K562 (cell line): Measurements from ENCODE around the gene ADD3.

ENCODE experiments used
- DACH1 ChIP-seq: fragments of 450-650 bp; IDR thresholded peaks from 2 replicates; pipeline ENCODE4 v1.6.1; 2018; ENCODE audit not compliant: partially characterized antibody
- TAF7 ChIP-seq: fragments of 450-650 bp; IDR thresholded peaks from 2 replicates; pipeline ENCODE4 v1.6.1; 2016; ENCODE audit warnings: missing genetic modification characterization, missing compliant biosample characterization
- TBL1XR1 ChIP-seq, 2 experiments: IDR thresholded peaks; 2 replicates each; pipeline ENCODE4 v1.6.1; 2012; ENCODE audit warnings: improper control_type of control experiment in 2 of 2, low read length in 2 of 2, mild to moderate bottlenecking in 1 of 2
- ZNF175 ChIP-seq: fragments of 200-800 bp; sonication (Bioruptor generic); IDR thresholded peaks from 2 replicates; pipeline ENCODE4 v1.6.1; 2016; ENCODE audit warnings: low read depth, mild to moderate bottlenecking, missing genetic modification characterization, missing compliant biosample characterization
- ZNF707 ChIP-seq: fragments of 250-450 bp; sonication (Bioruptor Pico); conservative IDR thresholded peaks from 2 replicates; pipeline ENCODE4 v1.8.0; 2022; ENCODE audit warnings: inconsistent platforms, mild to moderate bottlenecking, moderate library complexity
- TF ChIP-seq, protein P1 (sequence below): fragments of 450-650 bp; IDR thresholded peaks from 2 replicates; pipeline ENCODE4 v1.6.1; 2016; ENCODE audit warnings: low read depth
- TF ChIP-seq, protein P2 (sequence below), 2 experiments: fragments of 450-650 bp; formaldehyde crosslinking in 1 of 2; IDR thresholded peaks; 2 replicates each; pipeline versions ENCODE4 v1.4.0 to v1.6.1; 2014 to 2020; ENCODE audit warnings: mild to moderate bottlenecking in 2 of 2, borderline replicate concordance in 1 of 2, low read depth in 1 of 2
- TF ChIP-seq, protein P3 (sequence below), 3 experiments: IDR thresholded peaks in 2 of 3; conservative IDR thresholded peaks in 1 of 3; 2 replicates each; pipeline ENCODE4 v1.5.1; 2011 to 2012; ENCODE audit warnings: low read length in 3 of 3, mild to moderate bottlenecking in 3 of 3, control low read depth in 2 of 3, improper control_type of control experiment in 1 of 3, inconsistent platforms in 1 of 3, low read depth in 1 of 3, mixed read lengths in 1 of 3, moderate library complexity in 1 of 3; ENCODE audit not compliant: insufficient read depth in 2 of 3

DNA sequence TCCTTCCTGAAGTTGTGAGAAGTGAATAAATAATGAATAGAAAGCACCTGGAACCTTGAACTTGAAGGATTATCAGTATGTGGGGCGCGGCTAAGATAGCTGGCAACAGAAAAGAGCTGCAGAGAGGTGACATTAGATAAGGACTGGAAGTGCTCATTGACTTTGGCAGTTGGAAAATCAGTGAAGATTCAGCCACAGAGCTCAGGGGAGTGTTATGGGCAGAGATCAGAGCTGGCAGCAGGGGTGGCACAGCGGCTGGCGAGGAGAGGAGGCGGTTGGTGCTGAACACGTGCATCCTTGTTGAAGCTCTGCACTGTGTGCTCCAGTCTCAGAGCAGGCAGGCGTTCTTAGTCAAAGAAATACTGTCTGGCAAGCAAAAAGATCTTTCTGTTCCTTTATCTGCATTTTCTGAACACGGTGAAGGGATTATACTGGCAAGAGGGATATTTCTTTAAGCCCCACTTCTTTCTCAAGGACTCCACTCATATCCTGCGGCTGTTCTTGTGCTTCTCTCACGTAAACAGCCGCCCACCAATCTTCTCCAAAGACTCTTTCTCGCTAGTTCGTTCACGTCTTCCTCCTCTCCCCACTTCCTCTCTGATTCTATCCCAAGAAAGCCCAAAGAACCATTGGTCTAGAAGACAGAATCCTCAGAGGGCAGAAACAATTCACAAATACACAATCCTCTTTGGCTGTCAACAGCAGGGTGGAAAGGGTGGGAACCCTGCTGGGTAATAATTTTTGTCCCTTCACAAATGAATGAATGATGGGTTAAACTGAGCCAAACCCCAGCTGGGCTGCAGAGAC is 38.6 kb upstream of the ADD3 start:
- TF ChIP-seq, protein P1, sequence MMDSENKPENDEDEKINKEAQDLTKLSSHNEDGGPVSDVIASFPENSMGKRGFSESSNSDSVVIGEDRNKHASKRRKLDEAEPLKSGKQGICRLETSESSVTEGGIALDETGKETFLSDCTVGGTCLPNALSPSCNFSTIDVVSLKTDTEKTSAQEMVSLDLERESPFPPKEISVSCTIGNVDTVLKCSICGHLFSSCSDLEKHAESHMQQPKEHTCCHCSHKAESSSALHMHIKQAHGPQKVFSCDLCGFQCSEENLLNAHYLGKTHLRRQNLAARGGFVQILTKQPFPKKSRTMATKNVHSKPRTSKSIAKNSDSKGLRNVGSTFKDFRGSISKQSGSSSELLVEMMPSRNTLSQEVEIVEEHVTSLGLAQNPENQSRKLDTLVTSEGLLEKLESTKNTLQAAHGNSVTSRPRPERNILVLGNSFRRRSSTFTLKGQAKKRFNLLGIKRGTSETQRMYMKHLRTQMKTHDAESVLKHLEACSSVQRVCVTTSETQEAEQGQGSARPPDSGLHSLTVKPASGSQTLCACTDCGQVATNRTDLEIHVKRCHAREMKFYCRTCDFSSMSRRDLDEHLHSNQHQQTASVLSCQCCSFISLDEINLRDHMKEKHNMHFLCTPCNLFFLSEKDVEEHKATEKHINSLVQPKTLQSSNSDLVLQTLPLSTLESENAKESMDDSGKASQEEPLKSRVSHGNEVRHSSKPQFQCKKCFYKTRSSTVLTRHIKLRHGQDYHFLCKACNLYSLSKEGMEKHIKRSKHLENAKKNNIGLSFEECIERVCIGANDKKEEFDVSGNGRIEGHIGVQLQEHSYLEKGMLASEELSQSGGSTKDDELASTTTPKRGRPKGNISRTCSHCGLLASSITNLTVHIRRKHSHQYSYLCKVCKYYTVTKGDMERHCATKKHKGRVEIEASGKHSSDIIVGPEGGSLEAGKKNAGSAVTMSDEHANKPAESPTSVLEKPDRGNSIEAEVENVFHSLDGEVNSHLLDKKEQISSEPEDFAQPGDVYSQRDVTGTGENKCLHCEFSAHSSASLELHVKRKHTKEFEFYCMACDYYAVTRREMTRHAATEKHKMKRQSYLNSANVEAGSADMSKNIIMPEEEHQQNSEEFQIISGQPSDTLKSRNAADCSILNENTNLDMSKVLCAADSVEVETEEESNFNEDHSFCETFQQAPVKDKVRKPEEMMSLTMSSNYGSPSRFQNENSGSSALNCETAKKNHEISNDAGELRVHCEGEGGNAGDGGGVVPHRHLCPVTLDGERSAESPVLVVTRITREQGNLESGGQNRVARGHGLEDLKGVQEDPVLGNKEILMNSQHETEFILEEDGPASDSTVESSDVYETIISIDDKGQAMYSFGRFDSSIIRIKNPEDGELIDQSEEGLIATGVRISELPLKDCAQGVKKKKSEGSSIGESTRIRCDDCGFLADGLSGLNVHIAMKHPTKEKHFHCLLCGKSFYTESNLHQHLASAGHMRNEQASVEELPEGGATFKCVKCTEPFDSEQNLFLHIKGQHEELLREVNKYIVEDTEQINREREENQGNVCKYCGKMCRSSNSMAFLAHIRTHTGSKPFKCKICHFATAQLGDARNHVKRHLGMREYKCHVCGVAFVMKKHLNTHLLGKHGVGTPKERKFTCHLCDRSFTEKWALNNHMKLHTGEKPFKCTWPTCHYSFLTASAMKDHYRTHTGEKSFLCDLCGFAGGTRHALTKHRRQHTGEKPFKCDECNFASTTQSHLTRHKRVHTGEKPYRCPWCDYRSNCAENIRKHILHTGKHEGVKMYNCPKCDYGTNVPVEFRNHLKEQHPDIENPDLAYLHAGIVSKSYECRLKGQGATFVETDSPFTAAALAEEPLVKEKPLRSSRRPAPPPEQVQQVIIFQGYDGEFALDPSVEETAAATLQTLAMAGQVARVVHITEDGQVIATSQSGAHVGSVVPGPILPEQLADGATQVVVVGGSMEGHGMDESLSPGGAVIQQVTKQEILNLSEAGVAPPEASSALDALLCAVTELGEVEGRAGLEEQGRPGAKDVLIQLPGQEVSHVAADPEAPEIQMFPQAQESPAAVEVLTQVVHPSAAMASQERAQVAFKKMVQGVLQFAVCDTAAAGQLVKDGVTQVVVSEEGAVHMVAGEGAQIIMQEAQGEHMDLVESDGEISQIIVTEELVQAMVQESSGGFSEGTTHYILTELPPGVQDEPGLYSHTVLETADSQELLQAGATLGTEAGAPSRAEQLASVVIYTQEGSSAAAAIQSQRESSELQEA: no peak
- TF ChIP-seq, protein P2, sequence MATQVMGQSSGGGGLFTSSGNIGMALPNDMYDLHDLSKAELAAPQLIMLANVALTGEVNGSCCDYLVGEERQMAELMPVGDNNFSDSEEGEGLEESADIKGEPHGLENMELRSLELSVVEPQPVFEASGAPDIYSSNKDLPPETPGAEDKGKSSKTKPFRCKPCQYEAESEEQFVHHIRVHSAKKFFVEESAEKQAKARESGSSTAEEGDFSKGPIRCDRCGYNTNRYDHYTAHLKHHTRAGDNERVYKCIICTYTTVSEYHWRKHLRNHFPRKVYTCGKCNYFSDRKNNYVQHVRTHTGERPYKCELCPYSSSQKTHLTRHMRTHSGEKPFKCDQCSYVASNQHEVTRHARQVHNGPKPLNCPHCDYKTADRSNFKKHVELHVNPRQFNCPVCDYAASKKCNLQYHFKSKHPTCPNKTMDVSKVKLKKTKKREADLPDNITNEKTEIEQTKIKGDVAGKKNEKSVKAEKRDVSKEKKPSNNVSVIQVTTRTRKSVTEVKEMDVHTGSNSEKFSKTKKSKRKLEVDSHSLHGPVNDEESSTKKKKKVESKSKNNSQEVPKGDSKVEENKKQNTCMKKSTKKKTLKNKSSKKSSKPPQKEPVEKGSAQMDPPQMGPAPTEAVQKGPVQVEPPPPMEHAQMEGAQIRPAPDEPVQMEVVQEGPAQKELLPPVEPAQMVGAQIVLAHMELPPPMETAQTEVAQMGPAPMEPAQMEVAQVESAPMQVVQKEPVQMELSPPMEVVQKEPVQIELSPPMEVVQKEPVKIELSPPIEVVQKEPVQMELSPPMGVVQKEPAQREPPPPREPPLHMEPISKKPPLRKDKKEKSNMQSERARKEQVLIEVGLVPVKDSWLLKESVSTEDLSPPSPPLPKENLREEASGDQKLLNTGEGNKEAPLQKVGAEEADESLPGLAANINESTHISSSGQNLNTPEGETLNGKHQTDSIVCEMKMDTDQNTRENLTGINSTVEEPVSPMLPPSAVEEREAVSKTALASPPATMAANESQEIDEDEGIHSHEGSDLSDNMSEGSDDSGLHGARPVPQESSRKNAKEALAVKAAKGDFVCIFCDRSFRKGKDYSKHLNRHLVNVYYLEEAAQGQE (IDR thresholded peaks at IDR 0.05; ENCODE audit: borderline replicate concordance): no peak
- TF ChIP-seq, protein P2 (CRISPR knock-in tag; IDR thresholded peaks at IDR 0.05; ENCODE audit: low read depth): no peak
- TF ChIP-seq TBL1XR1 (IDR thresholded peaks at IDR 0.05; ENCODE audit: low read length in 2 of 2) (no peak), DACH1 (no peak), TAF7 (no peak), ZNF707 (CRISPR knock-in tag) (no peak), ZNF175 (no peak)
- TF ChIP-seq, protein P3, sequence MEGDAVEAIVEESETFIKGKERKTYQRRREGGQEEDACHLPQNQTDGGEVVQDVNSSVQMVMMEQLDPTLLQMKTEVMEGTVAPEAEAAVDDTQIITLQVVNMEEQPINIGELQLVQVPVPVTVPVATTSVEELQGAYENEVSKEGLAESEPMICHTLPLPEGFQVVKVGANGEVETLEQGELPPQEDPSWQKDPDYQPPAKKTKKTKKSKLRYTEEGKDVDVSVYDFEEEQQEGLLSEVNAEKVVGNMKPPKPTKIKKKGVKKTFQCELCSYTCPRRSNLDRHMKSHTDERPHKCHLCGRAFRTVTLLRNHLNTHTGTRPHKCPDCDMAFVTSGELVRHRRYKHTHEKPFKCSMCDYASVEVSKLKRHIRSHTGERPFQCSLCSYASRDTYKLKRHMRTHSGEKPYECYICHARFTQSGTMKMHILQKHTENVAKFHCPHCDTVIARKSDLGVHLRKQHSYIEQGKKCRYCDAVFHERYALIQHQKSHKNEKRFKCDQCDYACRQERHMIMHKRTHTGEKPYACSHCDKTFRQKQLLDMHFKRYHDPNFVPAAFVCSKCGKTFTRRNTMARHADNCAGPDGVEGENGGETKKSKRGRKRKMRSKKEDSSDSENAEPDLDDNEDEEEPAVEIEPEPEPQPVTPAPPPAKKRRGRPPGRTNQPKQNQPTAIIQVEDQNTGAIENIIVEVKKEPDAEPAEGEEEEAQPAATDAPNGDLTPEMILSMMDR (IDR thresholded peaks at IDR 0.05 in 2 of 3, conservative IDR thresholded peaks at IDR 0.05 in 1 of 3; ENCODE audit: insufficient read depth in 2 of 3, low read depth in 1 of 3, low read length in 3 of 3): no peak
